ENCODE measurements around the gene UBE2QL1.

DNA sequence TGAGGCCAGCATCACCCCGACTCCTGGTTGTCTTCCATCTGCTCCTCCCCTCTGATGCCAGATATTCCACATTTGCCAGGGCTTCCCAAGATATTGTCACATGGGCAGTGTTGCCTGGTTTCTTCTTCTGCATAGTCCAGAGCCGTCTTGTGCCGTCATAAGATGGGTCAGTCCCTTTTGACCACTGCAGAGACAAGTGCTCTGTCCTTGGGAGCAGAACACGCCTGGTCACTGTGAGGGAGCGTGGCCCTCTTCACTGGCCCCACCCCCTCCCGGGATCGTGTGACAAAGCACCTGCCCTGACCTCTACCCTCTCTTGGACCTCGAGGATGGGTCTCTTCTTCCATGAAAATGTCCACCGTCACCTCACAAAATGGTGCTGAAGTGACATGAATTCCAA lies 41.6 kb downstream of the UBE2QL1 start:
- TF ChIP-seq EZH2 (IDR thresholded peaks at IDR 0.05; ENCODE audit: borderline replicate concordance, low read length): no peak
- TF ChIP-seq, protein P1, sequence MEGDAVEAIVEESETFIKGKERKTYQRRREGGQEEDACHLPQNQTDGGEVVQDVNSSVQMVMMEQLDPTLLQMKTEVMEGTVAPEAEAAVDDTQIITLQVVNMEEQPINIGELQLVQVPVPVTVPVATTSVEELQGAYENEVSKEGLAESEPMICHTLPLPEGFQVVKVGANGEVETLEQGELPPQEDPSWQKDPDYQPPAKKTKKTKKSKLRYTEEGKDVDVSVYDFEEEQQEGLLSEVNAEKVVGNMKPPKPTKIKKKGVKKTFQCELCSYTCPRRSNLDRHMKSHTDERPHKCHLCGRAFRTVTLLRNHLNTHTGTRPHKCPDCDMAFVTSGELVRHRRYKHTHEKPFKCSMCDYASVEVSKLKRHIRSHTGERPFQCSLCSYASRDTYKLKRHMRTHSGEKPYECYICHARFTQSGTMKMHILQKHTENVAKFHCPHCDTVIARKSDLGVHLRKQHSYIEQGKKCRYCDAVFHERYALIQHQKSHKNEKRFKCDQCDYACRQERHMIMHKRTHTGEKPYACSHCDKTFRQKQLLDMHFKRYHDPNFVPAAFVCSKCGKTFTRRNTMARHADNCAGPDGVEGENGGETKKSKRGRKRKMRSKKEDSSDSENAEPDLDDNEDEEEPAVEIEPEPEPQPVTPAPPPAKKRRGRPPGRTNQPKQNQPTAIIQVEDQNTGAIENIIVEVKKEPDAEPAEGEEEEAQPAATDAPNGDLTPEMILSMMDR (conservative IDR thresholded peaks at IDR 0.05 in 1 of 2, IDR thresholded peaks at IDR 0.05 in 1 of 2; ENCODE audit: extremely low read depth in 1 of 2, insufficient read depth in 1 of 2, low read depth in 1 of 2, low read length in 2 of 2): no peak

All from mammary epithelial cell (primary cell).